BJ (cell line): ENCODE results near the gene PCYT1A. TPM values are rescaled to one million over a fixed set of nuclear protein-coding genes. Genes with fewer than 3 reads are reported as not detected.
"Not testable (repeated sequence)": the region's sequence is repeated elsewhere in the genome, so short reads cannot be mapped to it uniquely, and the experiment has no call there.

ENCODE experiments used
- CTCF ChIA-PET: fragments of 350-600 bp; formaldehyde crosslinking; extraction: SDS; loops from one replicate; lab custom pipeline; 2021; ENCODE audit warnings: antibody characterized with exemption, inconsistent platforms; lab: Yijun Ruan, JAX
- POLR2A ChIA-PET: fragments of 300-600 bp; sonication (Branson Sonifier 250); formaldehyde crosslinking; extraction: SDS; loops from one replicate; lab custom pipeline; 2021; ENCODE audit warnings: antibody characterized with exemption; lab: Charles Lee
- DNase-seq: peaks from one replicate; pipeline ENCODE4 v3.0.0-alpha.2; 2011; ENCODE audit warnings: low read depth
- H3K27me3 ChIP-seq: 2 replicates; pipeline ENCODE4 v1.6.0; 2011; ENCODE audit warnings: low read length; ENCODE audit not compliant: control insufficient read depth, insufficient read depth
- H3K36me3 ChIP-seq: 2 replicates; pipeline ENCODE4 v1.5.1; 2011; ENCODE audit warnings: low read length; ENCODE audit not compliant: control insufficient read depth, insufficient read depth
- H3K4me3 ChIP-seq: 2 replicates; pipeline ENCODE4 v1.5.1; 2011; ENCODE audit warnings: low read depth, mild to moderate bottlenecking, control low read depth, low read length
- polyA plus RNA-seq: library from polyadenylated mRNA; depleted of rRNA; stranded (reverse); fragments of >200 nt; gene quantifications from 2 replicates; pipeline ENCODE4 v1.2.3, GENCODE V29; 2011
- TF ChIP-seq, protein P1 (sequence below): IDR thresholded peaks from 2 replicates; pipeline ENCODE4 v1.5.1; 2011; ENCODE audit warnings: low read depth, mild to moderate bottlenecking, control low read depth, inconsistent platforms, low read length, moderate library complexity; ENCODE audit not compliant: insufficient read depth

The PCYT1A gene
- polyA plus RNA-seq, 1 experiment, result 75.0 TPM

DNA sequence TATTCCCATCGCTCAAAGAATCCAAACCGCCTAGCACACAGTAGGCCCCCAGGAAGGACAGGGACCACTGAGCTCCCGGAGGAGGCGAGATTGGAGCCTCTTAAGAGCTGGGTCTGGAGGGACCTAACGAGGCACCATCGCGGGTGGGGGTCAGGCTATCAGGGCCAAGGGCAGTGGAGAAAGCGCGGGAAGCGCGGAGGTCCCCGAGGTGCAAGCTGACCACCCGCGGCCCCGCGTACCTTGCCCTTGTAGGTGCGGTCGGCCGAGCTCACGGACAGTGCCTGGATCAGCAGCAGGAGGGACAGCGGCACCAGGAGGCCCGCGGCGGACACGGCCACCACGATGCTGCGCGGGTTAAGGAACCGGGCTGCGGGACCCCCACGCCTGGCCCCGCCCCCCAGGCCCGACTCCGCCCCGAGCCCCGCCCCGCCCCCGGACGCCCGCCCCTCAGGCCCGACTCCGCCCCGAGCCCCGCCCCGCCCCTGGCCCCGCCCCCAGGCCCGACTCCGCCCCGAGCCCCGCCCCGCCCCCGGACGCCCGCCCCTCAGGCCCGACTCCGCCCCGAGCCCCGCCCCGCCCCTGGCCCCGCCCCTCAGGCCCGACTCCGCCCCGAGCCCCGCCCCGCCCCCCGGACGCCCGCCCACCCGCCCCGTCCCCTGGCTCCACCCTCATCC lies 80.2 kb downstream of the PCYT1A start:
- Histone ChIP-seq H3K36me3 (no peaks in the 10 kb centered on the region), H3K27me3 (peaks cover 11% of the 10 kb centered on the region), H3K4me3 (peak overlapping the region; percentile 38)
- POLR2A ChIA-PET, result no interaction called here
- no peak for DNase-seq
- TF ChIP-seq, protein P1, sequence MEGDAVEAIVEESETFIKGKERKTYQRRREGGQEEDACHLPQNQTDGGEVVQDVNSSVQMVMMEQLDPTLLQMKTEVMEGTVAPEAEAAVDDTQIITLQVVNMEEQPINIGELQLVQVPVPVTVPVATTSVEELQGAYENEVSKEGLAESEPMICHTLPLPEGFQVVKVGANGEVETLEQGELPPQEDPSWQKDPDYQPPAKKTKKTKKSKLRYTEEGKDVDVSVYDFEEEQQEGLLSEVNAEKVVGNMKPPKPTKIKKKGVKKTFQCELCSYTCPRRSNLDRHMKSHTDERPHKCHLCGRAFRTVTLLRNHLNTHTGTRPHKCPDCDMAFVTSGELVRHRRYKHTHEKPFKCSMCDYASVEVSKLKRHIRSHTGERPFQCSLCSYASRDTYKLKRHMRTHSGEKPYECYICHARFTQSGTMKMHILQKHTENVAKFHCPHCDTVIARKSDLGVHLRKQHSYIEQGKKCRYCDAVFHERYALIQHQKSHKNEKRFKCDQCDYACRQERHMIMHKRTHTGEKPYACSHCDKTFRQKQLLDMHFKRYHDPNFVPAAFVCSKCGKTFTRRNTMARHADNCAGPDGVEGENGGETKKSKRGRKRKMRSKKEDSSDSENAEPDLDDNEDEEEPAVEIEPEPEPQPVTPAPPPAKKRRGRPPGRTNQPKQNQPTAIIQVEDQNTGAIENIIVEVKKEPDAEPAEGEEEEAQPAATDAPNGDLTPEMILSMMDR, result no peak
- CTCF ChIA-PET, result interaction anchor here (1.1 kb wide), 1 partner anchor 181 kb away, joined by 4 read pairs; no protein-coding TSS in a partner anchor

DNA sequence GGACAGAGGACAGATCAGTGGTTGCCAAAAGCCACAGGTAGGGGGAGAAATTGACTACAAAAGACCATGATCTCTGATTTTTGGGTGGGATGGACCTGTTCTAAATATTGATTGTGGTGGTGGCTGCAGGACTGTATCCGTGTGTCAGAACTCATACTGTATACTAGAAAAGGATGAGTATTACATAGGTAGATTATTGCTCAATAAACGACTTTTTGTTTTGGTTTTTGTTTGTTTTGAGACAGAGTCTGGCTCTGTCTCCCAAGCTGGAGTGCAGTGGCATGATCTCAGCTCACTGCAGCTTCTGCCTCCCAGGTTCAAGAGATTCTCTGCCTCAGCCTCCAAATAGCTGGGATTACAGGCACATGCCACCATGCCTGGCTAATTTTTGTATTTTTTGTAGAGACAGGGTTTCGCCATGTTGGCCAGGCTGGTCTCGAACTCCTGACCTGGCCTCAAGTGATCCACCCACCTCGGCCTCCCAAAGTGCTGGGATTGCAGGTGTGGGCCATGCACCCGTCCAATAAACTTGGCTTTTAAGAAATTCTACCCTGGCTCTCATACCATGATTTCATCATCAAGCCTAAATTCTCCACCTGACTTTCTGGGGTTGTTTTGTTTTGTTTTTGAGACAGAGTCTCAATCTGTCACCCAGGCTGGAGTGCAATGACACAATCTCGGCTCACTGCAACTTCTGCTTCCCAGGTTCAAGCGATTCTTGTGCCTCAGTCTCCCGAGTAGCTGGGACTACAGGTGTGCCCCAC lies 81.9 kb downstream of the PCYT1A start:
- CTCF ChIA-PET, result interaction anchor here (0.8 to 1.5 kb wide), 2 partner anchors 9 to 133 kb away, joined by 3 read pairs; no protein-coding TSS in a partner anchor
- POLR2A ChIA-PET, H3K4me3 ChIP-seq, DNase-seq, H3K36me3 ChIP-seq: not testable (repeated sequence)
- peaks cover 11% of the 10 kb centered on the region for H3K27me3 ChIP-seq

DNA sequence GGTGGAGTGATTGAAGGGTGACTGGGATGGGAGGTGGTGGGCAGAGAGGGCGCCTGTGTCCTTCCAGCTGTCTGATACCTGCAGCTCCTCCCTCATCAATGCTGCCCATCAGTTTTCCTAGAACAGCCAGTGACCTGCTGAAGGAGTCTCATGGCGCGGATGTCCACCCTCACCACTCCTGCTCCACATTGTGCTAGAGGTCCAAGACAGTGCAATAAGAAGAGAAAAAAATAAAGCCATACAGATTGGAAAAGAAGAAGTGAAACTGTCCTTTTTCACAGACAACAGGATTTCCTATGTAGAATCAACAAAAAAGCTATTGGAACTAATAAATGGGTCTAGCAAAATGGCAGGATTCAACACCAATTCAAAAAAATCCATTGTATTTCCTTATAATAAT lies 83.7 kb downstream of the PCYT1A start:
- DNase-seq, result no peak
- CTCF ChIA-PET, result no interaction called here
- H3K27me3 ChIP-seq, result peaks cover 9% of the 10 kb centered on the region
- H3K4me3 ChIP-seq, result no peak overlapping the region
- no peaks in the 10 kb centered on the region for H3K36me3 ChIP-seq
- POLR2A ChIA-PET, result no interaction called here
- TF ChIP-seq, protein P1, result no peak

DNA sequence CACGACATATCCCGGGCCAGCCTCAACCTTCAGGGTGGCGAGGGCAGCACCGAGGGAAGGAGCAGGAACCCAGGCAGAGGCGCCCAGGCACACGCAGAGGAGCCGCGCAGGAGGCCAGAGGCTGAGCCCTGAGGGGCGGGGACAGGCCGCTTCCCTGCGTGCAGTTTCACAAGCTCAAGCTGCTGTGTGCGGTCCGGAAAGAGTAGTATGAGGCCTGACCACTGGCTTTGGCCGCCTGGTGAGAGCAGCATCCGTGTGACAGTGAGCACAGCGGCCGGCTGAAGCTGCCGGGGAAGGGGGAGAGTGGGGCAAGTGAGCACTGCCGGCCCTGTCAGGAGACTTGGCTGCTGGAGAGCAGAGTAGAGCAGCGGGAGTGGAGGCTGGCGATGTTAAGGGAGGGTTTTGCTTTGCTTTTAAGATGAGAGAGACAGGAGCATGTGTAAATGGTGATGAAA lies 85.0 kb downstream of the PCYT1A start:
- Histone ChIP-seq H3K4me3 (no peak overlapping the region), H3K36me3 (no peaks in the 10 kb centered on the region), H3K27me3 (peaks cover 5% of the 10 kb centered on the region)
- ChIA-PET POLR2A (no interaction called here), CTCF (interaction anchor here (0.9 kb wide), 1 partner anchor 176 kb away, joined by 3 read pairs; no protein-coding TSS in a partner anchor)
- DNase-seq, result no peak
- TF ChIP-seq, protein P1, result no peak

DNA sequence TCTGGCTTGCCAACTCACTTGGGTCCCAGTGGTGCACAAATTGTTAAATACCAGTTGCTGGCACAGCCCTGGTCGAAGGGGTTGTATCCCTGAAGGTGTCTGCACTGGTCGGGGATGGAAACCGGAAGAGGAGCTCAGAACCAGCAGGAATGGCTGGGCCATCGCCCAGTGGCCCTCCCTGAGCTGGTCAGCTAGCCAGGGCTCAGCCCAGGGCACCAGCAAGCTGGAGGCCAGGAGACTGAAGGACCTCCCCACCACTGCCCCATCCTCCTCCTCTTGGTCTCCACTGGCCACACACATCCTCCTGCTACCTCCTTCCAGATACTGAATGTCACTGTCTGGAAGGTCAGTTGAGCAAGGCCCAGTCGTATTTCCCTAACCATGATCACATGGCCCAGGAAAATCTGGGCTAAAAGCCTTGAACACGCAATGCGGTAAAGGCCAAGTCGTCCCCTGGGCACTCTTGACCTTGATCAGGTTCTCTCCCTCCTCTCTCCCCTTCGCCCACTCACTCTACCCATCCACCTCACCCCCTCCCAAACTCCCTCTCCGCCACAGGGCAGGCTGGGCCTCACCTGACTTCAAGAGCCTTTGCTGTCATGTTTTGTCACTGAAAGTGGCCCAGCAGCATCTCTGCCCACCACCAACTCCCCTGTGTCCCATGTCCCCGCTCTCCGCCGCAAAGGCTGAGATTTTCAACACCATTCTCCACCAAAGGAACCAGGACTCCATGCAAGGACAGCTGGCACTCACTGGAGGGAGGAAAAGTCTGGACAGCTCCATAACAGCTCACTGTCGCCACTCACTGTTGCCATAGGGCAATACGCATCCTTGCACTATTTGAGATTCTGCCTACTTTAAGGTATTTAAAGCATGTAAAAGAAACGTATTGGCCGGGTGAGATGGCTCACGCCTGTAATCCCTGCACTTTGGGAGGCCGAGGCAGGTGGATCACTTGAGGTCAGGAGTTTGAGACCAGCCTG lies 88.5 kb downstream of the PCYT1A start:
- POLR2A ChIA-PET, result no interaction called here

More for the DNA sequence above, 88.5 kb downstream of the PCYT1A start:
- H3K4me3 ChIP-seq, result no peak overlapping the region
- TF ChIP-seq, protein P1, result 0 out of 2 replicates have a peak, but pooled peaks have one; percentile 4
- H3K27me3 ChIP-seq, result peaks cover 5% of the 10 kb centered on the region
- no peaks in the 10 kb centered on the region for H3K36me3 ChIP-seq
- no peak for DNase-seq
- CTCF ChIA-PET, result interaction anchor here (0.6 to 3.6 kb wide), 5 partner anchors 12 to 174 kb away, joined by 3 to 30 read pairs (median 12); no protein-coding TSS in a partner anchor
